ENCODE measurements around the gene C6orf118.

The C6orf118 gene
- 0 to 0.24 (median 0) reads per million in 18 experiments for total RNA-seq

DNA sequence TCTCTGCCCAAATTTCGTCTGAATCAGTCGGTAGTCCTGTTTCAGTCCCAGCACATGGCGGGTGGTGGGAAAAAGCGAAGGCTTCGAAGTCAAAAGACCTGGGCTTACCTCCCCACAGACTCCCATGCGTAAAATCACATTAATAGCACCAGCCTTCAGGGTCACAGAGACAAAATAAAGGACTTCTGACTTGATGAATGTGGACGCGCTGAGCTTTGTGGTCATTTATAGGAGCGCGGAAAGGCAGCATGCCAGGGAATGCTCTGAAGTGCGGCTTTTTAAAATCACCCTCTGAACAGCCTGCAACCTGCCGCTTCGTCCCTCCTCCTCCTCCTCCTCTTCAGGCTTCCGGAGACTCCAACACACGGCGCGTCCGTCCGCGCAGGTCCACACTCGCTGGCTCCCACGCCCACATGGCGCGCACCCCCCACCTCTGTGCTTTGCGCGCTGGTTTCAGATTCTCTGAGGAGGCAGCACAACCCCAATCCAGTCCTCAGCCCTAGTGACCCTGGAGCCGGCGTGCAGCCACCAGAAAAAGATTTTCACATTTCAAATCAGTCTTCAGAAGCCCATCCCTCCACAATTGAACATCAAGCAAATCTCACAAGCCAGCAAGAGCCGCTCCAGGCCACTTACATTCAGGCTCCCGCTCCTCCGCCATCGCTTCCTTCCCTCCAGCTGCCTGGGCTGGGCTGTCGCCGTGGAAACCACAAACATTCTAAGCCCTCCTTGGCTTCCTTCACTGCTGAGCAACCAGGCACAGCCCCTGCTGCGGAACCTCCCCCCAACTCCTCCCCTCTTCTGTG, at the start of gene C6orf118:
Gene C6orf118 (minus strand): TSS at position 680 of the 806 bp plus-strand sequence. CDS start 19 bp downstream, at position 661.
- no peak for DNase-seq

DNA sequence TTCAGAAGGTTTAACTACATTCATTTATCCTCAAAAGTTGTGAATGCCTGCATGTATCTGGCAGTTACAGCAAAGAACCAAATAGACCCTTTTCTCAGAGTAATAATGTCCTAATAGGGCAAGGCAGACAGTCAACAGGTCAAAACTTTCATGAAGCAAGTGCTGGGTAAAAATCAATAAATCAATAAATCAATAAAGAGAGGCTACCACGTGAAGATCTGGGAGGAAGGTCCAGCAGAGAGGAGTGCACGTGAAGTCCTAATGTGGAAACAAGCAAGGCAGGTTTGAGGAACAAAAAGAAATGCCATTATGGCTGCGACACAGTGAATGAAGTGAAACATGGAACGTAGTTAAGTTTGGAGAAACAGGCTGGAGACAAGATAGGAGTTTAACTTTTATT, 36.3 kb upstream of the C6orf118 start:
- DNase-seq: no peak

DNA sequence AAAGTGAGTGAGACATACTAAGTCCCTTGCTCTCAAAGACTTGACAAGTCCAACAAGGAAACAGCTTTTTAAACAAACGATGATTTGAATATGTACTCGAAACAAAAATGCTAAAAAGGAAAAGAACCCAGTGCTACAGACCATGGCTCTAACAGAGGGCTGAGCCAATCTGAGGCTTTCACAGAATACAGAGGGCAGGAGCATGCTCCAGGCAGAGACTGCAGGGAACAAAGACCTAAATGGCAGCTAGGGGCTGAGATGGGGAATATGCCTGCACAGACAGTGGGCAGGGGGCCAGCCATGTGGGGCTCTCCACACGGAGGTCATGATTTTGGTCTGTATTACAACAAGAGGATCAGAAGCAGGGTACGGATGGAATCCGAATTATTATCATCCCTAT, 31.1 kb upstream of the C6orf118 start:
- DNase-seq: no peak

DNA sequence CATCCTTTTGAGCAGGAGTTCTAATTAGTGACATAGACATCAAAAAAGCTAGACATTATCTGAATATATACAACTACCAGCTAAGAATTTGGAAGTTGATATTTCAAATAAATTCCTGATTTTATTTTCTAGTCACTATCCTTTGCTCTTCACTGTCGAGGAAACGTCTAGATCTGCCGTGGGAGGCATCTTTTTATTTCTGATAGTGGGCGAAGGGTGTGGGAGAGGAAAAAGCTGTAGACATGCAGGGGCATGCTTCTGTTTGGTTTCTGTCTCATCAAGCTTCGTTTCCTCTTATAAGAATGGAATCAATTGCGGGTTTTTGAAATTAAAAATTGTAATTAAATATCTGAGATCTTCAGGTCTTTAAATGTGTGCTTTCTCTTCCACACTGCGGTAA, 16.2 kb upstream of the C6orf118 start:
- DNase-seq: no peak

DNA sequence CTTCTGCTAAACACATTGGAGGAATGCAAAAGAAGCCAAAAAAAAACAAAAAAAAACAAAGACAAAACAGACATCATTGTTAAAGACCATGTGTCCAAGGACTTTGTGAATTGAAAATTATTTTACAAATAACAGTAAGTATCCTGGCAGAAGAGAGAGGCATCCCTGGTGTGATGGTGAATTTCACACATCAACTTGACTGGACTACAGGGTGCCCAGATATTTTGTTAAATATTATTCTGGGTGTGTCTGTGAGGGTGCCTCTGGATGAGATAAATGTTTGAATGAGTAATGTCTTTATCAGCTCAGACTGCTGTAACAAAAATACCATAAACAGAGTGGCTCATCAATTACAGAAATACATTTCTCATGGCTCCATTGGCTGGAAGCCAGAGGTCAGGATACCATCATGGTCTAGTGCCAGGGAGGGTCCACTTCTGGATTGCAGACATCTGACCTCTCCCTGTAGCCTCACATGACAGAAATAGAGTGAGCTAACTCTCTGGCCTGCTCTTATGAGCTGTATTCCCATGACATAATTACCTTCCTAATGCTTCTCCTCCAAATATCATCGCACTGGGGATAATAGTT, 12.2 kb upstream of the C6orf118 start:
- no peak for DNase-seq

DNA sequence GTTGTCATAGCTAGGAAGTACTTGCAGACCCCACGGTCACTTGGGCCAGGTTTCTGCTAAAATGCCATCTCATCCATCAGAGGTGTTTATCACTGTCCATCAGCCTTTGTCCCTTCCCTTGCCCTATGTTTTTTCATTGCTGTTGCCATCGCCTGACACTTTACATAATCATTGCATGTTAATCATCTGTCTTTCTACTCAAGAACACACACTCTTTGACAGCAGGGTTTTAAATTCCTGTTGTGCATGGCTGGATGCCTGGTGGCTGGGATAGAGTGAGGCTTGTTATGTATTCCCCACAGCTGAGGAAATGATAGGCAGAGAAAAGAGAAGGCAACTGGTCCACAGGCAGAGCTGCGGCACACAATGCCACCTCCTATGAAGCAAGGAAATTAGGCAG, 11.7 kb upstream of the C6orf118 start:
- DNase-seq: no peak

DNA sequence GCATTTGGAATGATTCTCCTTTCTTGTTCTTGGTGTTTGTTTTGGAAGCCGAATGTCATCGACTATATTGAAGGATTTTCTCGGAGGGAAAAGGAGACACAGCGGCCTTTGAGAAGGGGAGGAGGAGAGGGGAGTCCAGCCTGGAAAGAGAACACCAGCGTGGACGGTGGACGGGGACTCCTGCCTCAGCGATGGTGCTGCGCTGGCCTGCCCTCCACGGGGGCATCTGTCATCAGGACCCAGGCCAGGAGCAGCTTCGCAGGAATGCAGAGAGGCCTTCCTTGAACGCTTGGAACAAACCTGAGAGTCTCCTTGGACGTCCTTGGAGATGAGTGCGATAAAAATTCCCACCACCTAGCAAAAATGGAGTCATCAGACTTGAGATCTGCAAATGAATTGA, 8.3 kb upstream of the C6orf118 start:
- no peak for DNase-seq

DNA sequence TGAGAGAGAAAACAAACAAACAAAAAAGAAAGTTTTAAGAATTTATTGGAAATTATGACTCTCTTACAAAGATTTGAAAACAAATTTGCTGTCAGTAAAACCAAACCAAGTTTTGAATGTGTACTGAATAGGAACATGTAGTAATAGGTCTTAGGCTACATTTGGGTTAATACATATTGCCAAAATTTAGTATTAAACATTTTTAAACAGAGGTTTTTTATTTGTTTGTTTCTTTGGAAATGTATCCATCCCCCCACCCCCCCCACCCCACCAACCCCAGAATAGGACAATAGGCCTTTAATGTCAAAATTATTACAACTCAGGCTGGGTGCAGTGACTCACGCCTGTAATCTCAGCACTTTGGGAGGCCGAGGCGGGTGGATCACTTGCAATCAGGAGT, 2.5 kb downstream of the C6orf118 start:
- no peak for DNase-seq

DNA sequence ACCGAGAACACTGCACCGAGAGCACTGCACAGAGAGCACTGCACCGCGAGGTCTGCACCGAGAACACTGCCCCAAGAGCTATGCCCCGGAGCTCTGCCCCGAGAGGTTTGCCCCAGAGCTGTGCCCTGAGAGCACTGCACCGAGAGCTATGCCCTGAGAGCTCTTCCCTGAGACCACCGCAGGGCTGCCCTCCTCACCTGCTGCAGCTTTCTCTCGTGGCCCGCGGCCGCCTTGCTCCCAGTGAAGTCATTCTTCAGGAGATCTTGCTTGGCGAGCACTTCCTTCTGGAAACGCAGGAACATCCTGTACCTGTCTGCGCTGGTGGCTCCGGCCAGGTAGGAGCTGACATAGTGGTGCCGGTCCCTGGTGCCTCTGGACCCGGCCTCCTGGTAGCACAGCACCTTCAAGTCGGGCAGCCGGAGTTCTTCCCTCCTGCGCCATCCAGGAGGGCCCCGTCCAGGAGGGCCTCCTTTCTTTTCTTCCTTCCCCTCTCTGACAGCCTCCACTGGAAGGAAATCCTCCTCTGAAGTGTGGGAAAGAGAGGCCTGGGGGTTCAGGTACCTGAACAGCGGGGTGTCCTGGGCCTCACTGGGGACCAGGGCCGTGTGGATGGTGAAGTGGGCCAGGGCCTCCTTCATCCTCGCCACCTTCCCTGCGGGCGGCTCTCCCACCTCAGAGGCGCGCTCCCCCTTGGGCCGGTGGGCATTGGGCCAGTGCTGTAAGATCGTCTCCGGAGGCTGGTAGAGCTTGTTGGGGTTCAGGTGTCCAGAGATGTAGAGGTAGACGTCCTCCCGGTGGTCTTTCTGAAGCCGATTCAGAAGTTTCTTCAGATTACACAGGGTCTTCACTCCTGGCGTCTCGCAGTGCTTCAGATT, 7.8 kb downstream of the C6orf118 start:
- no peak for DNase-seq

DNA sequence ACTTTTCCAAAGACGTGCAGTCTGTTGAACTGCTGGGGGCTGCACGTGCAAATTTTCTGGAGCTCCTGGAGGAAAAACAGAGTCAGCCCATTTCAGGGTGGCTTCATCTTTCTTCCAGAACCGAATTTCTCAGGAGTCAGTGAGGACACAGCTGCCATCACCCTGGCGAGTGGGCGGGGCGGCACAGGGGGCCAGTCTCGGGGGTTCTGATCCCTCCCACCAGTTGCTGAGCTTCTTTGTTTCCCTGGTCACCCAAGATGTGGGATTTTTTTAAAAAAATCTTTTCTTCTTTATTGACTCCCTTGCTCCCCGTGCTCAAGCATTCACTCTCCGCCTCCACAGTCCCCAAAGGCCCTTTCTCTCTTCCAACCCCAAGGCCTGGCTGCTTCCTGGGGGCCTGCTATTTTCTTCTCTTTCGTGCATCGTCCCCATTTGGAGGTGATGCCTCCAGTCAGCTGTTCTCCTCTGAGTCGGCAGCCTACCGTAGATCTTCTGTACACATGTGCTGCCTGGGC, 8.9 kb downstream of the C6orf118 start:
- no peak for DNase-seq

DNA sequence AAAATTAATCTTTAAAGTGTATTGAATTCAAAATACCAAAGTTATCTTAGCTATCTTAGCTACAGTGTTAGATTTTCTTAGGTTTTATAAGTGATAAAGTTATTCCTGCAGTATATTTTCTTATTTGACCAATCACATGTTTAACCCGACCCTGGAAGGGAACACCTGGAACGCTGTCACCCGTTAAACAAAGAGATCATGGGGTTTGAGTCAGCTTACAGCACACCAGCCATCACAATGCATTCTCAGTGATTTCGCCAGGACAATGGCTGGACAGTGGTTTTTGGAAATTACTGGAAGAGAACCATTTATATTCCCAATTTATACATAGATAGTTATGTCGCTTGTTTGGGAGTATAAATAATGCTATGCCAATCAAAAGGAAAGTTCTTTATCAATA, 10.5 kb downstream of the C6orf118 start:
- no peak for DNase-seq

DNA sequence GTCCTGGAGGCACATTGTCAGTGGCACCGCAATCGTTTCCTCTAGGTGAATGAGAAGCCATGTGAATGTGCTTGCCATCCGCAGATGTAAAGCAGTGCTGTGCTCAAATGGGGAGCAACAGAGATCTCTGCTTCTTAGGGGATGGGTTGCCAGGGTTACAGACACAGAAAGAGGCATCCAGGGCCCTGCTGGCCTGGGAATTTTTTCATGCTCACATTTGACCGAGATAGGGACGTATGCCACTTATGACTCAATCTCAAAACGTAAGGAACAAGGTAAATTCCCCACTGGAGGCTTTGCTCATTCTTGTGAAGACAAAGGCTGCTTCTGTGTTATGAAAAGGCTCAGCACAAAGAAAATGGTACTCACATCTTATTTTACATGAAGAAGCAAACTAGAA, 11.0 kb downstream of the C6orf118 start:
- no peak for DNase-seq

DNA sequence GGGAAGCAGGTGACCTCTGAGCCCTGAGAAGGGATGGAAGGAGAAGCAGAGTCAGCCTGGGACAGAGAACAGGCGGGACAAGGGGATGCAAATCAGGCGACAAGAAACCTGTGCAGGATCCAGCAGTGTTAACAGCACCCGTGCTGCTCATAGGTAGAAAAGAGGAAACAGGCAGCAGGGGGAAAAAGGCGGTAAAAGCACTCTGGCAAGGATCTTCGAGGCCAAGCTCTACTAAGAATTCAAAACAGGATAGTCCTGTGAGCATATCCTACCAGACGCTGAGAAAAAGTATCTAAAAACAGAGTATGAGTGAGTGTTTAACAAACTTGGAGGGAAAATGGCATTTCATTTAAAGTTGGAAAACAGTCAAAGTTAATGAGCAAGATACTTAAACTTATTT, 16.7 kb downstream of the C6orf118 start:
- no peak for DNase-seq

DNA sequence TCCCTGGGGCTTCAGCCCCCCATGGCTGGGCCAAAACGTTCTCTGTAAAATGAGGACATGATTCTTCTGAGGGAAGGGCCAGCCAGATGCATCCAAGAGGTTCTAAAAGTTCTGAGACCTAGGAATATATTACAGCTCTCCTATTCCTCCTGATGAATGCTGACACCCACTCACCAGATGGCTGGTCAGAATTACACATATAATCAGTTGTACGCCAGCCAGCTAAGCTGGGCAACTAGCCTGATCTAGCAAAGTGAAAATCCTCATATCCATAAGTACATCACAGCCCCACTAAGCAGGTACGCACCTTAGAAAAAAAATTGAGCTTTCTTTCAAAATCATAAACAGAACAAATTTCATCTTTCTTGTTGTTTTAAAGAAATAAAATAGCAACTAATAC, 34.8 kb downstream of the C6orf118 start:
- no peak for DNase-seq

DNA sequence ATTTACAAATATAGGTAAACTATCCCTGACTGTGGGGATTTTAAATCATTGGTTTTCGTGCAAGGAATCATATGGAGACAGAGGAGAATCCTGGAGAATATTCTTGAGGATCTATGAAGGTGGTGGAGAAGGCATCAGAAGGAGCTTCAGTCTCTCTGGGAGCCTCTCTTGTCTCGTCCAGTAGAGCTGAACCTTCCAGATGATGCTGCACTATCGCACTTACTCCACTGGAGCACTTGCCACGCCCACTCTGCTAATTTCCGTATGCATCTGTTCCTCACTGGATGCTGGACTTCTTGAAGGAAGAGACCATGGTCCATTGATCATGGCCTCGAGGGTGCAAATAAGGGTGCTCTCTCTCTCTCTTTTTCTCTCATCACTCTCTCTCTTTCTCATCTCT, 36.8 kb downstream of the C6orf118 start:
- no peak for DNase-seq

DNA sequence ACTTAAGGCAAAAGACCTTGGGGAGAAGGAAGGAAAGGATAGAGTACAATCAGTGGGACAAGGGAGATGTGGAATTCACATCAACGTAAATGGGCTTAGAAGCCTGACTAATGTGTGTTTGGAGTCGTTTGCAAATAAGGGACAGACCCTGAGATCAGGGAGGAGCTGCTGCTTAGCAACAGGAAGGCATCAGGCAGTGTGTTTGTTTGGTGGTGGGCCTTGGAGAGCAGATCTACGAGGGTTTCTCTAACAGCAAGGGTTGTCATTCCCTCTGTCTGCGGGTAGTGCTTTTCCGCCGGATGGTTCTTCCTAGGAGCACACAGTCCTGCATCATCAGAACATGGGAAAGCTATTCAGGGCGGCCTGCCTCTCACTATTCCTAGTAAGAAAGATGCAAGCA, 40.4 kb downstream of the C6orf118 start:
- no peak for DNase-seq

DNA sequence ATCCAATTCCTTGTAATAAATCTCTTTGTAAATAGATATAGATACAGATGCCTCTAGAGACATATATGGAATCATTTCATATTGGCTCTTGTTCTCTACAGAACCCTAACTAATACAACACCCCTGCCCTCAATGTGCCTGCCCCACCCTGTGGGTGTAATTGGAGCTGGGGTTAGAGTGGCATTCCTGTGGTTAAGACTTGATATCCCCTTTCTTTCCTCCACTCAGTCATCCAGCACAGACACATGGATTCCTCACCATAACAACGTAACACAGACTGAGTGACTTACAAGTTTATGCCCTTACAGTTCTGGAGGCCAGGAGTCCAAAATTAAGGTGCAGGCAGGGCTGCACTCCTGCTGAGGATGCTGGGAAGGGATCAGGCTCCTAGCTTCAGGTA, 42.8 kb downstream of the C6orf118 start:
- no peak for DNase-seq

DNA sequence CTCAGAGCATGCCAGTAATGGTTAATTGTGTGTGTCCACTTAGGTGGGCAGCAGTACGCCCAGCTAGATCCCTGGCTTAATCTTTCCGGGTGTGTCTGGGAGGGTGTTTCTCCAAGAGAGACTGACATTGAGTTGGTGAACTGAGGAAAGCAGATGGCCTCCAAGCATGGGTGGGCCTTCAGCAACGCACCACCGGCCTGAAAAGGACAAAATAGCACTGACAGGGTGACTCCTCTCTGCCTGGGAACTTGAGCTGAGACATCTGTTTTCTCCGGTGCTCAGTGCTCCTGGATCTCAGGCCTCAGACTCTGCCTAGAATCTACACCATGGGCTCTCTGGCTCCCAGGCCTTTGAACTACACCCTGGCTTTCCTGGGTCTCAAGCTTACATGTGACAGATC, 43.2 kb downstream of the C6orf118 start:
- DNase-seq: no peak

DNA sequence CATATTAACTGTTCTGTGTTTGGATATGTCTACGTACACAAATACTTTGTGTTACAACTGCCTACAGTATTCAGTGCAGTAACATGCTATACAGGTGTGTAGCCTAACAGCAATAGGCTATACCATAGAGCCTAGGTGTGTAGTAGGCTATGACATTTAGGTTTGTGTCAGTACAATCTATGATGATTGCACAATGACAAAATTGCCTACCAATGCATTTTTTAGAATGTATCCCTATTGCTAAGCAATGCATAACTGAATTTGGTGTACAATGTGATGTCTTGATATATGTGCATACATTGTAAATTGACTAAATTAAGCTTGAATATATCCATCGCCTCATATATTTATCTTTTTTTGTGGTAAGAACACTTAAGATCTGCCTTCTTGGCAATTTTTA, 48.9 kb downstream of the C6orf118 start:
- DNase-seq: no peak

DNA sequence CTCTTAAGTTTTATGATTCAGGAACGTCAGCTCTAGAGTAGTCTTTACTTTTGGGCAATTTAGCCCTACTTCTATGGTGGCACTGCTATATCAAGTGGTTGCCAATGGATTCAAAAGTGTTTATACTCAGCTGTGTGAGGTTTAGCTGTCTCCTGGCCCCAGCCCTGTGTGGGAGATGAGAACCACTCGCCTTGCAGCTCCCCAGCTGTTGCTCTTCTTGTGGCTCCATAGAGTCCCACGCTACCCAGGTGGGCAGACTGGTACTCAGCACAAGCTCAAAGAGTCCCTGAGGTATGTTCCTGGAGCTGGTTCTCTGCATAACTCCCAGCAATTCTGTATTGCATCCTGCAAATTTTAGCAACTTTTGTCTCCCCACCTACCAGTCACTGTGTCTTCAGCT, 59.6 kb downstream of the C6orf118 start:
- DNase-seq: no peak

DNA sequence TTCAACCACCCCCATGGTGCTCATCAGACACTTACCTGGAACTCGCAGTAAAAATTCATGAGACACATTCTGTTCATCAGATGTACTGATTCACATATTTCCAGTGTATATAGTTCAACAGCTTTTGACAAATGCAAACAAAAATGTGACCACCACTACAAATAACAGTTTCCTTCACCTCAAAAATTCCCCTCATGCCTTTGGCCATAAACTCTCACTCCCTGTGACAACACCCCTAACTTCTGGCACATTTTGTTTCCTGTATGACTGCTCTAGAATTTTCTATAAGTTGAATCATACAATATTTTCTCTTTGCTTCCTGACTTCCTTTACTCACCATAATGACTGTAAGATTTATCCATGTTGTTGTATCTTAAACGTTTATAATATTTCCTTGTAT, 63.7 kb downstream of the C6orf118 start:
- no peak for DNase-seq

DNA sequence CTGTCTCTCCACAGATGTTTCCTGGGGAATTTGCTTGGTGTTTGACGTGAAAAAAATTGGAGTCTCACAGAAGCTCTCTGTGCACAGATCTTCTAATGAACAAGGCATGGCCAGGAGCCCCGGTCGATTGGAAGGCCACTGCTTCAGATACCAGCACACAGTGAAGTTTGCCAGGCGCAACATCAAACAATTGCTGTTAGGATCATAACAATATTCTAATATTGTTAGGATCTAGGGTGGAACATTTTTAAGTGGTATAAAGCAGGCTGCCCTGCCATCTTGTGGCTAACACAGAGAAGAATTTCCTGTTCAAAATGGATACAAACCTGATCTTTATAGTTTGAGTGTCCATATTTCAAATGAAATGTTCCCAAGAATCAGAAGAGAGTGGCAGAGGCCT, 64.1 kb downstream of the C6orf118 start:
- no peak for DNase-seq

DNA sequence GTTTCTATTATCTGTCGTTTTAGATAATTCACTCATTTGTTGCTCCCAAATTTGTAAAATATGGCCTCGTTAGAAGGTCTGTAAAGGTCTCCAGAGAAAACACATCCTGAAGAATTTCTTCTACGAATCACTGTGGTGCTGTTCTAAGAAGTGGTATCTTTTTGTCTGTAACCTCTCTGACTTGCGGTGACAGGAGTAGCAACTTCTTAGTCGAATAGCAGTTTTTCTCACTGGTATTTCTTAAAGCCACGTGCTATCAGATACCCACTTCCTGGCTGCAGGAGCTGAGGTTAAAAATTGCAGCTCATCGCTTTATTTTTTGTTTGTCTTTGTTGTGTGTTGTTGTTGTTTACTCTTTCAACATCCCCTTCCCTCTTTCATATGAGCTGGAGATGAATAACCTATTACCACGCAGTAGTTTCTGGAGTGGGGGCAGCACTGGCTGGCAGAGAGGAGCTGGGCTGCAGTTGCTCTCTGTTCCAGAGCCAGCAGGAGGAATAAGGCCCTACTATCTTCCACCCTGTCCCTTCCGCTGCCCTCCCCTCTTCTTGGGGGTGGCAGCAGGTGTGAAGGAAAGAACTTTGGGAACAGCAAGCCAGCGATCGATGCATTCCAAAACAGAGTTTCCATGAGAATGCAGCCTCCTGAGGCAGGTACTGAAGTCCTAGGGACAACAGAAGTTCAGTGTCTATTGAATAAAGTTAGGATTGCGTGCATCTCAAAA, 64.7 kb downstream of the C6orf118 start:
- no peak for DNase-seq
